A549 (cell line): ENCODE data around the gene PITPNM2. TPM values are rescaled to one million over a fixed set of nuclear protein-coding genes. Genes with fewer than 3 reads are reported as not detected.

Experiments
- ATAC-seq, 2 experiments: fragments of 200-7000 bp in 1 of 2; fragments of >200 bp in 1 of 2; cut with Nextera tagmentation in 1 of 2; cut with Tn5 transposase in 1 of 2; 3 replicates each; pipeline versions ENCODE4 v1.8.0 to v1.9.1; 2018 to 2020; ENCODE audit warnings: mild to moderate bottlenecking in 1 of 2, moderate library complexity in 1 of 2
- CTCF ChIA-PET: fragments of 300-600 bp; sonication (Branson Sonifier 250); formaldehyde crosslinking; extraction: SDS; loops from one replicate; lab custom pipeline; 2021; ENCODE audit warnings: antibody characterized with exemption, inconsistent platforms; lab: Yijun Ruan, JAX
- POLR2A ChIA-PET: fragments of 350-600 bp; formaldehyde crosslinking; extraction: SDS; loops from one replicate; lab custom pipeline; 2021; ENCODE audit warnings: antibody characterized with exemption, inconsistent platforms; lab: Yijun Ruan, JAX
- DNase-seq, 2 experiments: peaks; one replicate each; pipeline versions ENCODE4 v3.0.0 to v3.0.0-alpha.2; 2011 to 2016; ENCODE audit warnings: low read depth in 1 of 2, low spot score in 1 of 2
- FAIRE-seq: peaks from 2 replicates; lab custom pipeline; 2011; peaks lifted over from hg19 to GRCh38; lab: Jason Lieb, UNC
- H3K27ac ChIP-seq, 2 experiments: fragments of >200 bp; sonication (Bioruptor Twin); formaldehyde crosslinking; 3 replicates each; pipeline ENCODE4 v1.5.1; 2016 to 2017
- H3K4me1 ChIP-seq: fragments of >200 bp; sonication (Bioruptor Twin); formaldehyde crosslinking; 3 replicates; pipeline ENCODE4 v1.6.1; 2016
- H3K4me2 ChIP-seq: fragments of >200 bp; sonication (Bioruptor Twin); formaldehyde crosslinking; 3 replicates; pipeline ENCODE4 v1.6.1; 2016
- H3K4me3 ChIP-seq: fragments of >200 bp; sonication (Bioruptor Twin); formaldehyde crosslinking; 3 replicates; pipeline ENCODE4 v1.5.1; 2016
- H3K9me3 ChIP-seq: fragments of >200 bp; sonication (Bioruptor Twin); formaldehyde crosslinking; 3 replicates; pipeline ENCODE4 v1.6.1; 2016
- ATOH8 ChIP-seq: fragments of 250-450 bp; sonication (Bioruptor Pico); IDR thresholded peaks from 2 replicates; pipeline ENCODE4 v1.5.0; 2020; ENCODE audit warnings: low read depth, mild to moderate bottlenecking, moderate library complexity
- CHD2 ChIP-seq: fragments of 150-350 bp; IDR thresholded peaks from 2 replicates; pipeline ENCODE4 v1.6.1; 2014; ENCODE audit warnings: low read length; ENCODE audit not compliant: partially characterized antibody
- CHD4 ChIP-seq: fragments of 200-600 bp; sonication (generic); IDR thresholded peaks from 2 replicates; pipeline ENCODE4 v1.6.1; 2016; ENCODE audit warnings: antibody characterized with exemption, mild to moderate bottlenecking, borderline replicate concordance
- CTCF ChIP-seq: fragments of >200 bp; sonication (Bioruptor Twin); formaldehyde crosslinking; IDR thresholded peaks from 3 replicates; pipeline ENCODE4 v1.5.1; 2016
- FOXS1 ChIP-seq: fragments of 250-450 bp; sonication (Bioruptor Pico); IDR thresholded peaks from 2 replicates; pipeline ENCODE4 v1.5.0; 2020; ENCODE audit warnings: mild to moderate bottlenecking, moderate library complexity
- HDAC2 ChIP-seq: fragments of 200-600 bp; sonication (generic); IDR thresholded peaks from 2 replicates; pipeline ENCODE4 v1.6.1; 2016
- HMGXB4 ChIP-seq: fragments of 250-450 bp; sonication (Bioruptor Pico); IDR thresholded peaks from 2 replicates; pipeline ENCODE4 v1.5.0; 2021; ENCODE audit warnings: mild to moderate bottlenecking, moderate library complexity, borderline replicate concordance
- HOXB13 ChIP-seq: fragments of 250-450 bp; sonication (Bioruptor Pico); IDR thresholded peaks from 2 replicates; pipeline ENCODE4 v1.5.0; 2020; ENCODE audit warnings: low read depth, mild to moderate bottlenecking, moderate library complexity
- JUNB ChIP-seq: fragments of >200 bp; sonication (Bioruptor Twin); formaldehyde crosslinking; IDR thresholded peaks from 2 replicates; pipeline ENCODE4 v1.6.1; 2016
- KDM5A ChIP-seq: fragments of 200-600 bp; sonication (generic); IDR thresholded peaks from 2 replicates; pipeline ENCODE4 v1.6.1; 2016; ENCODE audit warnings: antibody characterized with exemption, mild to moderate bottlenecking
- MAX ChIP-seq: IDR thresholded peaks from 2 replicates; pipeline ENCODE4 v1.6.1; 2012
- MAZ ChIP-seq: fragments of 150-350 bp; IDR thresholded peaks from 2 replicates; pipeline ENCODE4 v1.6.1; 2014; ENCODE audit warnings: antibody characterized with exemption, low read depth, low read length, borderline replicate concordance
- NFE2L2 ChIP-seq: fragments of 150-350 bp; conservative IDR thresholded peaks from 2 replicates; pipeline ENCODE4 v1.6.1; 2014; ENCODE audit warnings: low read length
- NPAS2 ChIP-seq: fragments of 250-450 bp; sonication (Bioruptor Pico); IDR thresholded peaks from 2 replicates; pipeline ENCODE4 v1.8.0; 2022; ENCODE audit warnings: mild to moderate bottlenecking, moderate library complexity, borderline replicate concordance
- NR3C1 ChIP-seq: fragments of >200 bp; sonication (Bioruptor Twin); formaldehyde crosslinking; IDR thresholded peaks from 3 replicates; pipeline ENCODE4 v1.6.1; 2017
- PBX3 ChIP-seq: IDR thresholded peaks from 2 replicates; pipeline ENCODE4 v1.6.1; 2012
- POLR2A ChIP-seq: IDR thresholded peaks from 2 replicates; pipeline ENCODE4 v1.6.1; 2012; ENCODE audit warnings: mild to moderate bottlenecking, low read length
- SMC3 ChIP-seq: fragments of >200 bp; sonication (Bioruptor Twin); formaldehyde crosslinking; IDR thresholded peaks from 3 replicates; pipeline ENCODE4 v1.6.1; 2018; ENCODE audit warnings: inconsistent platforms
- TFCP2L1 ChIP-seq: fragments of 250-450 bp; sonication (Bioruptor Pico); IDR thresholded peaks from 2 replicates; pipeline ENCODE4 v1.5.0; 2021; ENCODE audit warnings: mild to moderate bottlenecking
- ZFP36 ChIP-seq: fragments of 450-650 bp; IDR thresholded peaks from 2 replicates; pipeline ENCODE4 v1.6.1; 2014; ENCODE audit warnings: borderline replicate concordance; ENCODE audit not compliant: partially characterized antibody
- ZSCAN20 ChIP-seq: fragments of 250-450 bp; sonication (Bioruptor Pico); IDR thresholded peaks from 2 replicates; pipeline ENCODE4 v1.8.0; 2022; ENCODE audit warnings: mild to moderate bottlenecking, moderate library complexity
- WGBS: methylation state at CpG from one replicate; pipeline ENCODE4 v1.1.6; 2017; ENCODE audit errors: missing lambda C conversion rate; 5-methylcytosine and 5-hydroxymethylcytosine counted together
- polyA plus RNA-seq, 4 experiments: library from polyadenylated mRNA; depleted of rRNA in 3 of 4; stranded (reverse); fragments of >200 nt; fragmentation: RNase III in 1 of 4; extraction: RNeasy Plus Mini Kit Qiagen cat#74134 plus additional on column Dnase treatment in 1 of 4; gene quantifications; 2 replicates in 3 of 4; 3 replicates in 1 of 4; pipeline ENCODE4 v1.2.3, GENCODE V29; 2011 to 2017

PITPNM2 gene
- polyA plus RNA-seq, 2 of the 4 experiments (the other 2 are of a cell fraction): 2.6 to 13.6 TPM

GRCh38 chr12:123149501-123150274 lies 1.2 kb downstream of the PITPNM2 start:
- FAIRE-seq (no peak), ATAC-seq (peak in 1 of 2 experiments; percentile 37; a peak in 3 of 6 replicates), DNase-seq (peak; percentile 15 to 23)
- peak overlapping the region; percentile 93 to 99 for H3K27ac ChIP-seq
- peaks cover 34% of the 10 kb centered on the region for H3K4me1 ChIP-seq
- ChIA-PET POLR2A (interaction anchor here (0.6 to 1.8 kb wide), 2 partner anchors 9 to 83 kb away, joined by 4 to 5 read pairs; partner anchors contain the start of genes MPHOSPH9 and MTRFR), CTCF (interaction anchor here (1.4 to 9.5 kb wide), 8 partner anchors 10 to 151 kb away, joined by 4 to 104 read pairs (median 8); no protein-coding TSS in a partner anchor)
- peak overlapping the region; percentile 80 for H3K4me3 ChIP-seq
- no peaks in the 10 kb centered on the region for H3K9me3 ChIP-seq
- peak overlapping the region; percentile 89 for H3K4me2 ChIP-seq
- 54% methylated on average over 22 of the region's 22 CpGs for WGBS
- TF ChIP-seq PBX3: no peak
- TF ChIP-seq CHD4: no peak
- TF ChIP-seq MAX: peak; percentile 8; the same call in 1 of the 2 replicates

GRCh38 chr12:123149088-123149487 lies 1.8 kb downstream of the PITPNM2 start:
- ATAC-seq (peak in 1 of 2 experiments; percentile 40; a peak in 3 of 6 replicates), FAIRE-seq (no peak), DNase-seq (peak; percentile 16 to 19)
- H3K27ac ChIP-seq: peak overlapping the region; percentile 93 to 99; a peak in 5 of 6 replicates
- 95% methylated on average over 3 of the region's 3 CpGs for WGBS
- no peak overlapping the region for H3K4me3 ChIP-seq
- ChIA-PET CTCF (interaction anchor here (0.6 to 9.5 kb wide), 7 partner anchors 9 to 154 kb away, joined by 3 to 104 read pairs (median 4); no protein-coding TSS in a partner anchor), POLR2A (interaction anchor here (1.8 kb wide), 1 partner anchor 9 kb away, joined by 5 read pairs; no protein-coding TSS in a partner anchor)
- no peak for TF ChIP-seq ZFP36
- no peak for TF ChIP-seq NPAS2 (CRISPR knock-in tag)
- TF ChIP-seq POLR2A: no peak
- TF ChIP-seq MAX: no peak
- TF ChIP-seq KDM5A: no peak
- no peak for TF ChIP-seq JUNB
- no peak for TF ChIP-seq NFE2L2
- no peak for TF ChIP-seq PBX3
- TF ChIP-seq HMGXB4 (CRISPR knock-in tag): no peak
- no peak for TF ChIP-seq ATOH8 (CRISPR knock-in tag)
- TF ChIP-seq ZSCAN20 (CRISPR knock-in tag): no peak
- no peak for TF ChIP-seq HDAC2
- TF ChIP-seq TFCP2L1: no peak
- no peak for TF ChIP-seq NR3C1
- TF ChIP-seq CHD2: no peak
- no peak for TF ChIP-seq CTCF
- TF ChIP-seq MAZ: no peak
- no peak for TF ChIP-seq HOXB13
- TF ChIP-seq FOXS1 (CRISPR knock-in tag): no peak
- TF ChIP-seq SMC3: no peak
- H3K4me2 ChIP-seq: peak overlapping the region; percentile 89
- H3K4me1 ChIP-seq: peaks cover 38% of the 10 kb centered on the region
- H3K9me3 ChIP-seq: no peaks in the 10 kb centered on the region
